K562 (cell line): ENCODE measurements around the gene KIF23. TPM values are rescaled to one million over a fixed set of nuclear protein-coding genes. Genes with fewer than 3 reads are reported as not detected.

Experiments
- ATAC-seq: fragments of 200-7000 bp; cut with Tn5 transposase; 3 replicates; pipeline ENCODE4 v1.9.1; 2020; ENCODE audit warnings: moderate library complexity
- BruUV-seq: library from RNA; stranded (reverse); fragments of 400-500 nt; replicated peaks from 2 replicates; lab custom pipeline; 2021; lab: Mats Ljungman, UMichigan
- CTCF ChIA-PET: fragments of 300-600 bp; formaldehyde crosslinking; extraction: SDS; loops from one replicate; lab custom pipeline; 2021; ENCODE audit warnings: low intra/inter-chr PET ratio; lab: Yijun Ruan, JAX
- POLR2A ChIA-PET: fragments of 300-600, 350-650 bp; sonication (Branson Sonifier 250); formaldehyde crosslinking; extraction: SDS; loops from one replicate; lab custom pipeline; 2021; ENCODE audit warnings: antibody characterized with exemption, inconsistent platforms; lab: Yijun Ruan, JAX
- DNase-seq, 4 experiments: peaks; one replicate each; pipeline versions ENCODE4 v3.0.0 to v3.0.0-alpha.2; 2011 to 2018; ENCODE audit warnings: low spot score in 3 of 4, mixed read lengths in 3 of 4; ENCODE audit errors: extremely low read depth in 1 of 4
- FAIRE-seq: peaks from 2 replicates; lab custom pipeline; 2011; peaks lifted over from hg19 to GRCh38; lab: Jason Lieb, UNC
- H2AFZ ChIP-seq: 2 replicates; pipeline ENCODE4 v1.6.0; 2011; ENCODE audit warnings: low read depth, low read length, control low read depth, inconsistent platforms
- H3K27ac ChIP-seq: fragments of 200-600 bp; 3 replicates; pipeline ENCODE4 v1.8.0; 2011; ENCODE audit warnings: low read depth, mild to moderate bottlenecking, control low read depth, inconsistent platforms, low read length, moderate library complexity, mixed read lengths; ENCODE audit errors: extremely low read depth
- H3K27me3 ChIP-seq, 2 experiments: fragments of 300-600 bp in 1 of 2; 2 replicates in 1 of 2; 3 replicates in 1 of 2; pipeline versions ENCODE4 v1.6.0 to v1.8.0; 2011; ENCODE audit warnings: inconsistent platforms in 2 of 2, low read length in 2 of 2, mild to moderate bottlenecking in 1 of 2, mixed read lengths in 1 of 2, moderate library complexity in 1 of 2; ENCODE audit not compliant: control insufficient read depth in 2 of 2, insufficient read depth in 2 of 2
- H3K36me3 ChIP-seq: fragments of 300-600 bp; 3 replicates; pipeline ENCODE4 v1.8.0; 2011; ENCODE audit warnings: mild to moderate bottlenecking, low read length, inconsistent platforms; ENCODE audit not compliant: control insufficient read depth, insufficient read depth
- H3K4me1 ChIP-seq, 2 experiments: fragments of 200-600 bp in 1 of 2; replicated peaks in 1 of 2; 2 replicates in 1 of 2; 3 replicates in 1 of 2; pipeline versions ENCODE4 v1.5.1 to v1.8.0; 2011; ENCODE audit warnings: inconsistent platforms in 2 of 2, low read length in 2 of 2, mild to moderate bottlenecking in 1 of 2, mixed read lengths in 1 of 2, moderate library complexity in 1 of 2; ENCODE audit not compliant: control insufficient read depth in 2 of 2, insufficient read depth in 2 of 2
- H3K4me2 ChIP-seq: 2 replicates; pipeline ENCODE4 v1.6.1; 2011; ENCODE audit warnings: low read length, control low read depth, inconsistent platforms, mixed read lengths; ENCODE audit not compliant: insufficient read depth
- H3K4me3 ChIP-seq: fragments of 200-600 bp; sonication (generic), shearing (Covaris generic); 2 replicates; pipeline ENCODE4 v1.5.1; 2016; ENCODE audit warnings: control low read depth, inconsistent platforms
- H3K79me2 ChIP-seq: fragments of 200-600 bp; 3 replicates; pipeline ENCODE4 v1.8.0; 2011; ENCODE audit warnings: low read length, inconsistent platforms; ENCODE audit not compliant: control insufficient read depth, insufficient read depth
- H3K9ac ChIP-seq, 2 experiments: 2 replicates each; pipeline versions ENCODE4 v1.6.0 to v1.6.1; 2011; ENCODE audit warnings: low read depth in 2 of 2, low read length in 2 of 2, control low read depth in 1 of 2, inconsistent platforms in 1 of 2, mild to moderate bottlenecking in 1 of 2, mixed read lengths in 1 of 2; ENCODE audit not compliant: insufficient read depth in 1 of 2
- H3K9me1 ChIP-seq: one replicate; pipeline ENCODE4 v1.6.0; 2011; ENCODE audit warnings: inconsistent platforms, mild to moderate bottlenecking, low read length, moderate library complexity; ENCODE audit not compliant: control insufficient read depth, insufficient read depth
- H3K9me3 ChIP-seq: replicated peaks from 2 replicates; pipeline ENCODE4 v1.5.1; 2011; ENCODE audit warnings: low read depth, low read length, inconsistent platforms; ENCODE audit not compliant: control insufficient read depth, insufficient read depth
- H4K20me1 ChIP-seq: replicated peaks from 2 replicates; pipeline ENCODE4 v1.6.1; 2011; ENCODE audit warnings: low read length, inconsistent platforms, mixed read lengths; ENCODE audit not compliant: control insufficient read depth, insufficient read depth
- GTF2E2 ChIP-seq: fragments of 200-800 bp; sonication (Bioruptor generic); IDR thresholded peaks from 2 replicates; pipeline ENCODE4 v1.6.1; 2016; ENCODE audit warnings: missing genetic modification characterization, missing compliant biosample characterization
- HMBOX1 ChIP-seq: sonication (generic); IDR thresholded peaks from 2 replicates; pipeline ENCODE4 v1.6.1; 2016
- IRF1 ChIP-seq: sonication (generic); formaldehyde crosslinking; IDR thresholded peaks from 2 replicates; pipeline ENCODE4 v1.8.0; 2022; ENCODE audit warnings: missing genetic modification reagents, mild to moderate bottlenecking, borderline replicate concordance
- NCOA2 ChIP-seq, 2 experiments: fragments of 450-650 bp; IDR thresholded peaks; 2 replicates each; pipeline ENCODE4 v1.6.1; 2018; ENCODE audit warnings: mild to moderate bottlenecking in 2 of 2, moderate library complexity in 1 of 2; ENCODE audit not compliant: partially characterized antibody in 2 of 2
- RBM34 ChIP-seq: fragments of 200-400 bp; formaldehyde crosslinking; IDR thresholded peaks from 2 replicates; pipeline ENCODE4 v1.6.1; 2018; ENCODE audit warnings: low read length, borderline replicate concordance; ENCODE audit not compliant: insufficient read depth
- RERE ChIP-seq: sonication (generic); formaldehyde crosslinking; IDR thresholded peaks from 2 replicates; pipeline ENCODE4 v1.8.0; 2023; ENCODE audit warnings: missing genetic modification reagents, mild to moderate bottlenecking, borderline replicate concordance
- SP1 ChIP-seq: sonication (generic); formaldehyde crosslinking; IDR thresholded peaks from 2 replicates; pipeline ENCODE4 v1.8.1; 2022; ENCODE audit warnings: mild to moderate bottlenecking, missing genetic modification reagents
- ZNF75A ChIP-seq: fragments of 450-650 bp; formaldehyde crosslinking; IDR thresholded peaks from 2 replicates; pipeline ENCODE4 v1.4.0; 2020; ENCODE audit warnings: mild to moderate bottlenecking
- WGBS: fragments of 100-300 bp; shearing (Covaris generic); methylation state at CpG from one replicate; pipeline ENCODE4 v1.1.6; 2016; ENCODE audit warnings: low coverage, mixed read lengths; ENCODE audit not compliant: insufficient coverage; ENCODE audit errors: missing lambda C conversion rate; 5-methylcytosine and 5-hydroxymethylcytosine counted together
- in situ Hi-C: fragments of 300-500 bp; cut with MboI; formaldehyde crosslinking; loops from 4 replicates; pipeline ENCODE4 v1.15.0; 2018; ENCODE audit warnings: inconsistent platforms, mixed read lengths
- intact Hi-C: fragments of 100-400 bp; cut with micrococcal nuclease; formaldehyde crosslinking; loops from 2 replicates; pipeline ENCODE4 v1.14.2; 2022
- polyA plus RNA-seq, 8 experiments: library from polyadenylated mRNA; depleted of rRNA in 4 of 8; stranded (reverse) in 5 of 8; unstranded in 3 of 8; fragments of >200 nt; fragmentation: Nextera tagmentation in 2 of 8; fragmentation: Illumina TruSeq in 1 of 8; extraction: Ambion mirVana in 2 of 8; extraction: Trizol in 1 of 8; gene quantifications; 2 replicates each; pipeline versions ENCODE4 v1.2.1 to v1.2.3, GENCODE V29; 2011 to 2014; ENCODE audit warnings: inconsistent platforms in 1 of 8, missing spikeins in 1 of 8
- total RNA-seq, 7 experiments: library from RNA; depleted of rRNA in 6 of 7; stranded (reverse); fragments of >200 nt in 6 of 7; fragmentation: Illumina TruSeq in 2 of 7; extraction: Trizol in 2 of 7; gene quantifications; 2 replicates each; pipeline versions ENCODE4 v1.2.1 to v1.2.3, GENCODE V29; 2011 to 2021; ENCODE audit warnings: low replicate concordance in 1 of 7

Gene KIF23
- total and polyA plus RNA-seq, 9 of the 15 experiments (the other 6 are each of a cell fraction or from before 2014, with no cell fraction given), result 29.4 to 58.2 (median 41.9) TPM

- TF ChIP-seq GTF2E2 (tag) (no peak), ZNF75A (no peak)
- TF ChIP-seq, all 486 proteins: peak for 0
- in situ Hi-C loops (no loop called here), intact Hi-C loops (no loop called here)
- CTCF ChIA-PET, result no interaction called here
- H3K27ac ChIP-seq, result no peak overlapping the region
- H4K20me1 ChIP-seq, result no peaks in the 10 kb centered on the region
- no peaks in the 10 kb centered on the region for H3K9me1 ChIP-seq
- no peaks in the 10 kb centered on the region for H3K36me3 ChIP-seq
- ATAC-seq (no peak), FAIRE-seq (no peak), DNase-seq (no peak)
- POLR2A ChIA-PET, result no interaction called here
- no peaks in the 10 kb centered on the region for H3K4me1 ChIP-seq
- H3K9ac ChIP-seq, result no peak overlapping the region
- H3K9me3 ChIP-seq, result no peaks in the 10 kb centered on the region
- H3K27me3 ChIP-seq, result peaks cover 0 to 32% of the 10 kb centered on the region in 2 experiments; a peak in 3 of 5 replicates
- H3K79me2 ChIP-seq, result no peaks in the 10 kb centered on the region
- no peak overlapping the region for H3K4me2 ChIP-seq
- no TSS peak for BruUV-seq
- no peak overlapping the region for H2AFZ ChIP-seq
- no peak overlapping the region for H3K4me3 ChIP-seq
- WGBS, result 0% methylated on average over 2 of the region's 2 CpGs
Measured at GRCh38 chr15:69496001-69496400, 81.9 kb downstream of the KIF23 start.

GRCh38 chr15:69497076-69497475 is 82.9 kb downstream of the KIF23 start:
- Histone ChIP-seq H3K9ac (no peak overlapping the region), H2AFZ (no peak overlapping the region), H4K20me1 (no peaks in the 10 kb centered on the region), H3K9me3 (no peaks in the 10 kb centered on the region), H3K9me1 (no peaks in the 10 kb centered on the region), H3K27ac (no peak overlapping the region), H3K4me3 (no peak overlapping the region), H3K79me2 (no peaks in the 10 kb centered on the region), H3K27me3 (peaks cover 0 to 29% of the 10 kb centered on the region in 2 experiments; a peak in 3 of 5 replicates), H3K4me1 (no peaks in the 10 kb centered on the region), H3K4me2 (no peak overlapping the region), H3K36me3 (no peaks in the 10 kb centered on the region)
- no peak for ATAC-seq
- 0% methylated on average over 1 of the region's 1 CpG for WGBS
- ChIA-PET CTCF (no interaction called here), POLR2A (interaction anchor here (0.6 kb wide), 1 partner anchor 902 kb away, joined by 3 read pairs; no protein-coding TSS in a partner anchor)
- in situ Hi-C loops (no loop called here), intact Hi-C loops (no loop called here)
- FAIRE-seq, result no peak
- no TSS peak for BruUV-seq
- no peak for DNase-seq
- no peak for TF ChIP-seq NCOA2 (IDR thresholded peaks at IDR 0.05; ENCODE audit: partially characterized antibody in 2 of 2)
- TF ChIP-seq RERE (CRISPR knock-in tag), result no peak
- TF ChIP-seq SP1, result no peak
- no peak for TF ChIP-seq IRF1 (CRISPR knock-in tag)
- TF ChIP-seq RBM34, result no peak
- no peak for TF ChIP-seq HMBOX1
